ENCODE data around the gene SLC15A4.

Gene SLC15A4

GRCh38 chr12:128813883-128814282, 9.9 kb downstream of the SLC15A4 start:
- Histone ChIP-seq H3K9me3 (ENCODE audit: insufficient read depth, low read depth, low read length) (no peaks in the 10 kb centered on the region), H3K4me3 (ENCODE audit: low read length, poor library complexity, severe bottlenecking) (no peak overlapping the region), H3K27me3 (ENCODE audit: insufficient read depth, low read length, poor library complexity, severe bottlenecking) (no peaks in the 10 kb centered on the region), H2AFZ (ENCODE audit: low read length) (no peak overlapping the region), H3K4me1 (ENCODE audit: insufficient read depth, low read length, poor library complexity, severe bottlenecking) (peaks cover 59% of the 10 kb centered on the region), H3K4me2 (ENCODE audit: low read depth, low read length, poor library complexity, severe bottlenecking) (no peak overlapping the region), H3K79me2 (ENCODE audit: insufficient read depth, low read length) (peaks cover 100% of the 10 kb centered on the region), H4K20me1 (ENCODE audit: insufficient read depth, low read length, poor library complexity, severe bottlenecking) (peaks cover 84% of the 10 kb centered on the region), H3K36me3 (ENCODE audit: insufficient read depth, low read length) (peaks cover 41% of the 10 kb centered on the region; the same call in 1 of the 2 replicates), H3K9me2 (replicated peaks; ENCODE audit: low read depth, low read length) (no peaks in the 10 kb centered on the region), H3K9ac (ENCODE audit: low read depth, low read length, poor library complexity, severe bottlenecking) (no peak overlapping the region), H3F3A (ENCODE audit: low read depth) (no peaks in the 10 kb centered on the region)
- TF ChIP-seq CTCF (conservative IDR thresholded peaks at IDR 0.05; ENCODE audit: low read length) (no peak), EZH2phosphoT487 (IDR thresholded peaks at IDR 0.05; ENCODE audit: borderline replicate concordance) (no peak)

GRCh38 chr12:128813392-128813791, 10.4 kb downstream of the SLC15A4 start:
- Histone ChIP-seq H4K20me1 (ENCODE audit: insufficient read depth, low read length, poor library complexity, severe bottlenecking) (peaks cover 79% of the 10 kb centered on the region), H3K9me2 (replicated peaks; ENCODE audit: low read depth, low read length) (no peaks in the 10 kb centered on the region), H3K4me3 (ENCODE audit: low read length, poor library complexity, severe bottlenecking) (no peak overlapping the region), H3K4me1 (ENCODE audit: insufficient read depth, low read length, poor library complexity, severe bottlenecking) (peaks cover 55% of the 10 kb centered on the region), H3K36me3 (ENCODE audit: insufficient read depth, low read length) (peaks cover 46% of the 10 kb centered on the region; the same call in 1 of the 2 replicates), H3K9ac (ENCODE audit: low read depth, low read length, poor library complexity, severe bottlenecking) (no peak overlapping the region), H3K4me2 (ENCODE audit: low read depth, low read length, poor library complexity, severe bottlenecking) (no peak overlapping the region), H2AFZ (ENCODE audit: low read length) (no peak overlapping the region), H3K9me3 (ENCODE audit: insufficient read depth, low read depth, low read length) (no peaks in the 10 kb centered on the region), H3K79me2 (ENCODE audit: insufficient read depth, low read length) (peaks cover 98% of the 10 kb centered on the region), H3F3A (ENCODE audit: low read depth) (no peaks in the 10 kb centered on the region), H3K27me3 (ENCODE audit: insufficient read depth, low read length, poor library complexity, severe bottlenecking) (no peaks in the 10 kb centered on the region)
- no peak for TF ChIP-seq CTCF (conservative IDR thresholded peaks at IDR 0.05; ENCODE audit: low read length)
- no peak for TF ChIP-seq EZH2phosphoT487 (IDR thresholded peaks at IDR 0.05; ENCODE audit: borderline replicate concordance)

GRCh38 chr12:128811806-128812205, 12.0 kb downstream of the SLC15A4 start:
- H3K4me3 ChIP-seq (ENCODE audit: low read length, poor library complexity, severe bottlenecking): peak overlapping the region; percentile 41
- no peak overlapping the region for H3K9ac ChIP-seq (ENCODE audit: low read depth, low read length, poor library complexity, severe bottlenecking)

More at GRCh38 chr12:128811806-128812205, 12.0 kb downstream of the SLC15A4 start:
- peak overlapping the region; percentile 40 for H3K4me2 ChIP-seq (ENCODE audit: low read depth, low read length, poor library complexity, severe bottlenecking)
- H2AFZ ChIP-seq (ENCODE audit: low read length): no peak overlapping the region
- peaks cover 69% of the 10 kb centered on the region for H4K20me1 ChIP-seq (ENCODE audit: insufficient read depth, low read length, poor library complexity, severe bottlenecking)
- H3K36me3 ChIP-seq (ENCODE audit: insufficient read depth, low read length): peaks cover 61% of the 10 kb centered on the region; the same call in 1 of the 2 replicates
- H3K9me3 ChIP-seq (ENCODE audit: insufficient read depth, low read depth, low read length): no peaks in the 10 kb centered on the region
- H3K9me2 ChIP-seq (replicated peaks; ENCODE audit: low read depth, low read length): no peaks in the 10 kb centered on the region
- H3K4me1 ChIP-seq (ENCODE audit: insufficient read depth, low read length, poor library complexity, severe bottlenecking): peaks cover 39% of the 10 kb centered on the region
- TF ChIP-seq CTCF (conservative IDR thresholded peaks at IDR 0.05; ENCODE audit: low read length): no peak
- H3K79me2 ChIP-seq (ENCODE audit: insufficient read depth, low read length): peaks cover 86% of the 10 kb centered on the region
- no peaks in the 10 kb centered on the region for H3K27me3 ChIP-seq (ENCODE audit: insufficient read depth, low read length, poor library complexity, severe bottlenecking)
- H3F3A ChIP-seq (ENCODE audit: low read depth): no peaks in the 10 kb centered on the region
